ENCODE measurements around the gene MAX. TPM values are rescaled to one million over a fixed set of nuclear protein-coding genes. Genes with fewer than 3 reads are reported as not detected.

Gene MAX
- total and polyA plus RNA-seq, 2 of the 8 experiments (the other 6 are each of a cell fraction or from before 2014, with no cell fraction given) = 36.9 to 65.1 TPM

DNA sequence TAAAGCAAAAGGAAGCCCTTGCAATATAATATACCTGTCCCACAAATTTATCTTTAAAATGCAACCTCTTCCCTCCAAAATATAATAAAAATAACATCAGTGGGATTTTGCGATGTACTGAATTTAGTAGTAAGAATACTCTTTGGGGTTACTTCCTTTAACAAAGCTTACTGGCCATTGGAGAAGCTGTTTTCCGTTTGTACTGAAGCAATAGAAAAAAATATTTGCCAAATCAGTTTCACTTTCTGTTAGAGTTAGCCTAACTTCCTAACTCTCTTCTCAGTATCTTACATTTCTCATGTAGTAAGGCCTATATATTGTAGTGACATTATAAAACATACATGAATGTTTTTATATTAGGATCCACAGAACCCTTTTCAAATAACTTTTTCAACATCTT lies 3.7 kb downstream of the MAX start:
- Histone ChIP-seq H3K56ac (replicated peaks; ENCODE audit: insufficient read length, low read depth, low read length) (no peak overlapping the region), H3K9ac (replicated peaks in 1 of 4; ENCODE audit: extremely low read depth in 1 of 4, low read depth in 3 of 4, low read length in 3 of 4) (no peak overlapping the region), H2BK12ac (ENCODE audit: low read depth, low read length) (no peak overlapping the region), H2BK15ac (ENCODE audit: low read length) (no peak overlapping the region), H3K23me2 (ENCODE audit: low read depth, low read length) (peaks cover 5% of the 10 kb centered on the region; the same call in 1 of the 2 replicates), H3K4ac (replicated peaks; ENCODE audit: insufficient read length, low read depth, low read length) (no peak overlapping the region), H3K18ac (ENCODE audit: extremely low read depth, low read length) (no peak overlapping the region), H3K27me3 (replicated peaks in 1 of 4; ENCODE audit: control insufficient read depth in 3 of 4, extremely low read depth in 1 of 4, insufficient read depth in 3 of 4, low read length in 3 of 4) (no peaks in the 10 kb centered on the region; a peak in 1 of 7 replicates), H3K4me1 (replicated peaks in 1 of 4; ENCODE audit: control insufficient read depth in 3 of 4, insufficient read depth in 4 of 4, low read length in 3 of 4) (peaks cover 0 to 9% (median 2%) of the 10 kb centered on the region in 4 experiments; a peak in 5 of 7 replicates), H3K79me1 (ENCODE audit: low read depth, low read length) (peaks cover 2% of the 10 kb centered on the region; the same call in 1 of the 2 replicates), H2BK20ac (ENCODE audit: low read length) (no peak overlapping the region), H4K20me1 (replicated peaks in 1 of 2; ENCODE audit: control insufficient read depth in 1 of 2, insufficient read depth in 2 of 2, low read length in 2 of 2) (peaks cover 8 to 9% of the 10 kb centered on the region in 2 experiments), H2AK5ac (ENCODE audit: low read depth, low read length) (no peak overlapping the region), H4K5ac (ENCODE audit: insufficient read length, low read depth, low read length) (no peak overlapping the region), H3K27ac (ENCODE audit: low read depth, low read length) (no peak overlapping the region), H4K91ac (replicated peaks; ENCODE audit: insufficient read length, low read length) (no peak overlapping the region), H2BK120ac (replicated peaks; ENCODE audit: low read depth, low read length) (no peak overlapping the region), H3K4me2 (ENCODE audit: insufficient read depth in 1 of 2, low read depth in 2 of 2, low read length in 2 of 2) (no peak overlapping the region), H3K4me3 (ENCODE audit: extremely low read depth in 1 of 4, insufficient read depth in 2 of 4, low read depth in 3 of 4, low read length in 4 of 4) (no peak overlapping the region), H4K8ac (ENCODE audit: extremely low read depth, insufficient read depth, low read length) (no peak overlapping the region), H2BK5ac (ENCODE audit: low read depth, low read length) (no peak overlapping the region), H3K9me3 (ENCODE audit: insufficient read depth in 2 of 2, low read depth in 1 of 2, low read length in 1 of 2) (no peaks in the 10 kb centered on the region), H3K79me2 (ENCODE audit: control insufficient read depth in 1 of 2, insufficient read depth in 2 of 2, low read length in 2 of 2) (peaks cover 0 to 67% of the 10 kb centered on the region in 2 experiments; a peak in 2 of 4 replicates), H3K14ac (ENCODE audit: insufficient read length) (no peak overlapping the region), H3K36me3 (ENCODE audit: control insufficient read depth in 2 of 4, insufficient read depth in 4 of 4, low read length in 3 of 4) (peaks cover 0 to 28% (median 10%) of the 10 kb centered on the region in 4 experiments; a peak in 7 of 8 replicates), H3K23ac (ENCODE audit: insufficient read length) (no peak overlapping the region), H2AFZ (ENCODE audit: low read length) (no peak overlapping the region)
- CTCF ChIA-PET (ENCODE audit: partially characterized antibody) = interaction anchor here (1.2 to 1.6 kb wide), 3 partner anchors 16 to 112 kb away, joined by 3 to 4 read pairs (median 4); partner anchors contain the start of gene FNTB
- FAIRE-seq = no peak
- no peak for DNase-seq (ENCODE audit: low read depth in 1 of 2, low spot score in 2 of 2)
- POLR2A ChIA-PET (ENCODE audit: partially characterized antibody) = no interaction called here
- 93% methylated on average over 2 of the region's 2 CpGs; no CpG with 5 or more reads in 1 of the 2 experiments for WGBS, 2 experiments (ENCODE audit: extremely low coverage in 1 of 2, insufficient coverage in 1 of 2, insufficient read length in 1 of 2, insufficient replicate concordance in 2 of 2, low coverage in 1 of 2, low lambda C conversion rate in 2 of 2, missing lambda C conversion rate in 1 of 2)
- TF ChIP-seq EP300 (IDR thresholded peaks at IDR 0.05; ENCODE audit: borderline replicate concordance in 1 of 2, low read depth in 2 of 2, low read length in 2 of 2) (no peak), NANOG (IDR thresholded peaks at IDR 0.05; ENCODE audit: insufficient read depth, low read depth, low read length, poor library complexity, severe bottlenecking) (no peak), MAFK (IDR thresholded peaks at IDR 0.05; ENCODE audit: low read depth, low read length) (no peak), CTBP2 (IDR thresholded peaks at IDR 0.05; ENCODE audit: borderline replicate concordance, insufficient read depth, insufficient read length, low read length) (no peak), CEBPB (IDR thresholded peaks at IDR 0.05; ENCODE audit: low read depth, low read length) (no peak)
